Lung microvascular endothelial cell (primary cell): ENCODE data around the gene ACLY. TPM values are rescaled to one million over a fixed set of nuclear protein-coding genes. Genes with fewer than 3 reads are reported as not detected.
"Not testable (repeated sequence)": the region's sequence is repeated elsewhere in the genome, so short reads cannot be mapped to it uniquely, and the experiment has no call there.

Source experiments
- DNase-seq, 2 donors: peaks; one replicate each; pipeline versions ENCODE4 v3.0.0 to v3.0.0-alpha.2; 2010; ENCODE audit warnings: low read depth in 2 of 2
- total RNA-seq: library from RNA; depleted of rRNA; stranded (reverse); fragments of >200 nt; gene quantifications from 2 replicates; pipeline ENCODE4 v1.2.1, GENCODE V29; 2014

Gene ACLY
- total RNA-seq, 1 donor from 2014 or later = 203 TPM

DNA sequence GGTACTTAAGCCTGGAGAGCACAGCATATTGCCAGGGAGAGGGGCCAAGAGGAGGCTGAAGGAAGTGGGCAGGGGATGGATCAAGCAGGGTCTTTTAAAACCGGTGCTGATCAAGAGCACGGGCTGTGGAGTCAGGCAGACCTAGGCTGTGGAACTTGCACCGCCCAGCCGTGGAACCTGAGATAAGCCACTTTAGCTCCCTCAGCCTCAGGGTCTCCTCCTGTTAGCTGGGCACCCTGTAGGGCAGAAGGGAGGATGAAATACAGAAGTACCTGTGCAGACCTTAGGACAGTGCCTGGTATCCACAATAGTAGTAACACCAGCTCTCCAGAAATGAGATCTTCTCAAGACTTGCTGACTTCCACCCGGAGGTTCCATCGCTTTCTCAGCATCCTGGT is 20.9 kb upstream of the ACLY start:
- DNase-seq = no peak

DNA sequence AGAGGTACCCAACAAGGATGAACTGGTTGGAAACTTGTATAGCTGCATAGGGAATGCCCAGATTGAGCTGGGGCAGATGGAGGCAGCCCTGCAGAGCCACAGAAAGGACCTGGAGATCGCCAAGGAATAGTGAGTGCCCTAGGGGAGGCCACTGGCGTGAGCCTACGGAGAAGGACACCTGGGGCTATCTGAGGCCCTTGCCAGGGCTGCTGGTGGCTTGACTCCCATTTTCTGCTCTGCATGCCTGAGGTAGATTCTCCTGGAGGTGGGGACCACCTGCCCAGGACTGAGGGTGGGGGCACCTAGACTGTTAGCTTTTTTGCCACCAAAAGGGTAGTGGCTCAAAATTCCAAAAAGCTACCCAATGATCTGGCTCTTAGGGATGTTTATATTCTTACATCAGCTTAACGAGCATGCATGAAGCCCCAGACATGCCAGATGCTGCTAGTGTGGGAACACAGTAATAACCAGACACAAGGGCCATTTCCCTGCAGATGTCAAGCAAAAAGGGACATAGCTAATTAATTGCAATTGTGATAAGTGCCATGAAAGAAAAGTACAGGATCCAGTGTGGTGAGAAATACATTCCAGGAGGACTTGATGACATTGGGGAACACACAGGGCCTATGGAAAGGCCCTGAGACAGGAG is 20.4 kb upstream of the ACLY start:
- no peak for DNase-seq

DNA sequence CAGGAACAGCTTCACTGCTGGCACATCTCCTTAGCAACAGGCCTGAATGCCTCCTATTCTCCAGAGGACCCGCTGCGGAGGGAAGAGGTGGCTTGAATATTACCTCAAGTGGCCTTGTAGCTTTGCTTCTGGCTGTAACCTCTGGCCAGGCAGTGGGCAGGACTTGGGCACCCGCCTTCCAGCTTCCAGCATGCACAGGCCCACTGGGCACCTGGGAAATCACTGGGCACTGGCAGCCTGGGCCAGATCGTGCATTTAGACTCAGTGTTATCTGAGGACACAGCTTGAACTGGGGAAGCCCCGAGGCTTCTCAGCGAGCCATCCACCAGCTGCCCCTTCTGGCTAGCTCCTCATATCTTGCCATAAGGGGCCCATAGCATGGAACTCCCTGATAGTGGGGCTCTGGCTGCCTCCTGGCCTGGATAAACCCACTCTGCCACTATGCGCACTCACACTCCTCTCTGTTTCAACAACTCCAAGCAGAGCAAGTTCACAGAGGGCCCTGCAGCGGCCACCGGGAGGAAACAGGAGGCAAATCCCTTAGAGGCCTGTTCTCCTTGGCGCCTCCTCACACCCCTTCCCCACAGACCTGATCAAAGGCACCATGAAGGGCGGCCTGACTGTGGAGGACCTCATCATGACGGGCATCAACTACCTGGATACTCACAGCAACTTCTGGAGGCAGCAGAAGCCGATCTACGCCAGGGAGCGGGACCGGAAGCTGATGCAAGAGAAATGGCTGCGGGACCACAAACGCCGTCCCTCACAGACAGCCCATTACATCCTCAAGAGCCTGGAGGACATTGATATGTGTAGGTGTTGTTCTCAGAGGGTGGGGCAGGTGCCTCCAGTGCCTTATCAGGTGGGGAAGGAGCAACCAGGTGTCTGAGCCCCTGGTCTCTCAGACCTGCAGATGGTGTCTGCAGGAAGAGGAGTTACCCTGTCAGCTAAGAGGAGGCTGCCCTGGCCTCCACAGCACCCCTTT is 19.5 kb upstream of the ACLY start:
- no peak for DNase-seq

DNA sequence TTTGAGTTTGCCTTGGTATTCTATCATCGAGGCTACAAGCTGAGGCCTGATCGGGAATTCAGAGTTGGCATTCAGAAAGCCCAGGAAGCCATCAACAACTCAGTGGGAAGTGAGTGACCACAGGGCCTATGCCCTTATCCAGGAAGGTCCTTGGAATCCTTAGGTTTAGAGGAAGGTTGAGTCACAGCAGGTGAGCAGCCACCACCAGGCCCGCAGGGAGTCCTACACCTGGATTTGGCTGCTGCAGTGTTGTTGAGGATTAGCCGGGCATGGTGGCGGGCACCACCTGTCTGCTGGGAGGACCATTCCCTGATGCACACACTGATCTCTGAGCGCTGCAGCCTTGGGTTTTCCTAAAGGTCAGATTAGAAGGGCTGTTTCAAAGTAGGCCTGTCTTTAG is 16.9 kb upstream of the ACLY start:
- DNase-seq = no peak

DNA sequence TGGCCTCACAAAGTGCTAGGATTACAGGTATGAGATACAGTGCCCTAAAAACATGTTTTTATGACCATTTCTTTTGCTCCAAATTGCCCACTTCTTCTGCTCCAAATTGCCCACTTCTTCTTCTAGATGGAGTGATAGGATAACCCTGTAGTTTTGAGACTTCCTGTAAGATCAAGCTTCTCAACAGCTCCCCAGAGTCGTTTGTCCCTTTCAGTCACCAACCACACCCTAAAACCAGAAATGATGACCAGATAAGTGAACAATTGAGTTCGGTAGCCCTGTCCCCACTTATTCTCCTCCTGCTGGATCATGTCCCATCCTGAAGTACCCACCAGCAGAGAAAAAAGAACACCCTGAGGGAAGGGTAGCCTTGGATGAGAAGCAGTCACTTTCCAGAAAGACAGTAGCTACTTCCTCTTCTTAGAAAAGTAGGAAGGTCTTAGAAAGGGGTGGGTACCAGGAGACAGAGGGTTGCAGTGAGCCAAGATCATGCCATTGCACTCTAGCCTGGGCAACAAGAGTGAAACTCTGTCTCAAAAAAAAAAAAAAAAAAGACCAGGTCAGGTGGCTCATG is 14.2 kb upstream of the ACLY start:
- DNase-seq = no peak

DNA sequence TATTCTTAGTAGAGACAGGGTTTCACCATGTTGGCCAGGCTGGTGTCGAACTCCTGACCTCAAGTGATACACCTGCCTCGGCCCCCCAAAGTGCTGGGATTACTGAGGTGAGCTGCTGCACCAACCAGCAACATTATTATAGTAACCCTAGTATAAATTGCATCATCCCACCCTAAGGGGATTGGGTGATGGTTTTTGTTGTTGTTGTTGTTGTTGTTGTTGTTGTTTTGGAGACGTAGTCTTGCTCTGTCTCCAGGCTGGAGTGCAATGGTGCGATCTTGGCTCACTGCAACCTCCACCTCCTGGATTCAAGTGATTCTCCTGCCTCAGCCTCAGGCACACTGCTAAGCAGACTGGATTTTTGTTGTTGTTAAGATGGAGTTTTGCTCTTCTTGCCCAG is 13.0 kb upstream of the ACLY start:
- DNase-seq = not testable (repeated sequence)

DNA sequence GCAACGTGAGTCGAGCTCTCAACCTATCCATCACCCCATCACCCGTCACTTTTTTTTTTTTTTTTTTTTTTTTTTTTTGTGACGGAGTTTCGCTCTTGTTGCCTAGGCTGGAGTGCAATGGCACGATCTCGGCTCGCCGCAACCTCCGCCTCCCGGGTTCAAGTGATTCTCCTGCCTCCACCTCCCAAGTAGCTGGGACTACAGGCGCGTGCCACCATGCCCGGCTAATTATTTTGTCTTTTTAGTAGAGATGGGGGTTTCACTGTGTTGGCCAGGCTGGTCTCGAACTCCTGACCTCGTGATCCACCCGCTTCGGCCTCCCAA is 12.0 kb upstream of the ACLY start:
- DNase-seq = not testable (repeated sequence)

DNA sequence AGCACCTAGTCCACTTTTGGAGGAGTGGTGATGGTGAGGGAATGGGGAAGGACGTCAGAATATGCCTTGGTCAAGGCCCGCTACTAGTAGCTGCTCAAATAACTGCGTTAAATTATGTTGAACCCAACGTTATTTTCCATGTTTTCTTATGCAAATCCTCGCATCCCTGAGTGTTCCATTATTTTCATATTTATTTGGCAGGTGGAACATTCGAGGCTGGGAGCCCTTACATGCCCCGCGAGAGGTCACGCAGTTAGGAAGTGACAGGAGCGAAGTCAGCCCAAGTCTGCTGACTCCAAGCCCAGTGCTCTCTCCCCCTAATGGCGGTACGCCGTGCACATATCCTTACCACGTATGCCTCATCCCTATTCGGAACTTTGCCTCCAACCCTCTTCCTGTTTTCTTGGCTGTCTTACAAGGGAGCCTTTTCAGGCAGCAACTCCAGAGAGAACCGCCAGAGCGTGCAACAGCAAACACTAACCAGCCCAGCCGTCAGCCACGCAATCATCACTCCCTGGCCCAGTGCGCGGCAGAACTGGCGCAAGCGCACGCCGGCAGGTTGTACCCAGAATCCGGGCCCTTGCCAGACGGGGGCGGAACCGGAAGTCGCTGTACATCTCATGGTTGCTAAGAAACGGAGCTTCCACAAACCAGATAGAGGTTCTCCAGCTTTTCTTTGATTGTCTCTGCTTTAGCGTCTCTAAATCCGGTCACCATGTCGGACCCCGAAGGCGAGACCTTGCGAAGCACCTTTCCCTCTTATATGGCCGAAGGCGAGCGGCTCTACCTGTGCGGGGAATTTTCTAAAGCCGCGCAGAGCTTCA is 11.5 kb upstream of the ACLY start, which contains the start of gene ODAD4:
Gene ODAD4, plus strand, starts transcription at position 609 of the 824 bp plus-strand sequence. Its CDS starts 107 bp downstream, at position 716.
- DNase-seq = peak; percentile 95 to 98

DNA sequence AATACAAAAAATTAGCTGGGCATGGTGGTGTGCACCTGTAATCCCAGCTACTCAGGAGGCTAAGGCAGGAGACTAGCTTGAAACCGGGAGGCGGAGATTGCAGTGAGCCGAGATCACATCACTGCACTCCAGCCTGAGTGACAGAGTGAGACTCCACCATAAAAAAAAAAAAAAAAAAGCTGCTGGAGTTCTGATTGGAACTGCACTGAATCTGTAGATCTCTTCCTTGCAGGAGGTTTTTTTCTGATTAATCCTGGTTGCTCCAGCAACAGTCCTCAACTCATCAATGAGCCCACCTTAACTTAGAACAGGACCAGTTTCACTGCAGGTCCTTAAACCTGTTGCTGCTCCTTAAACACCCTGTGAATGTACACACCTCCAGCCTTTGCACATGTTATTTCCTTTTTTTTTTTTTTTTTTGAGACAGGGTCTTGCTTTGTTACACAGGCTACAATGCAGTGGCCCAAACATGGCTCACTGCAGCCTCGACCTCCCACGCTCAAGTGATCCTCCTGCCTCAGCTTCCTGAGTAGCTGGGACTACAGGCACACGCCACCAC is 10.0 kb upstream of the ACLY start:
- DNase-seq = no peak

DNA sequence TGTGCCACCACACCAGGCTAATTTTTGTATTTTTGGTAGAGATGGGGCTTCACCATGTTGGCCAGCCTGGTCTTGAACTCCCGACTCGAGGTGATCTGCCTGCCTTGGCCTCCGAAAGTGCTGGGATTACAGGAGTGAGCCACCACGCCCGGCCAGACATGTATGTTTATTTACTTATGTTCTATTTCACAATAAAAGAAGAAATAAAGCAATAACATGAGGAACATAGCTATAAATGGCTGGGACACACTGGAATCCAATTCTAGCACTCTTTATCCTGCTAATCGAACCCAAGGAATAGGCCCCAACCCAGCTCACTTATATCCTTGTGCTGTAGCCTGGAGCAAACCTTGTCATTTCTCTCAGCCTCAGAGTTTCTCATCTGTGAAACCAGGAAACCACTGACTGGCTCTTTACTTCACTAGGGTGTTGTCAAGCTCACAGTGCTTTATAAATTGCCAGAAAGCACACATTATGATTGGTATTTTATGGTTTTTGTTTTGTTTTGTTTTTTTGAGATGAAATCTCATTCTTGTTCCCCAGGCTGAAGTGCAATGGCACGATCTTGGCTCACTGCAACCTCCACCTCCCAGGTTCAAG is 7.3 kb upstream of the ACLY start:
- no peak for DNase-seq

DNA sequence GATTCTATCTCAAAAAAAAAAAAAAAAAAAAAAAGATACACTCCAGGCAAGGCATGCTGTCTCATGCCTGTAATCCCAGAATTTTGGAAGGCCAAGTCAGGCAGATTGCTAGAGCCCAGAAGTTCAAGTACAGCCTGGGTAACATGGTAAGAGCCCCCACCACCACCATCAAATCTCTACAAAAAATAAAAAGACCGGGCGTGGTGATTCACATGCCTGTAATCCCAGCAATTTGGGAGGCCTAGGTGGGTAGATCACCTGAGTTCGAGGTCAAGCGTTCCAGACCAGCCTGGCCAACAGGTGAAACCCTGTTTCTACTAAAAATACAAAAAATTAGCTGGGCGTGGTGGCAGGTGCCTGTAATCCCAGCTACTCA is 1.8 kb upstream of the ACLY start:
- no peak for DNase-seq

DNA sequence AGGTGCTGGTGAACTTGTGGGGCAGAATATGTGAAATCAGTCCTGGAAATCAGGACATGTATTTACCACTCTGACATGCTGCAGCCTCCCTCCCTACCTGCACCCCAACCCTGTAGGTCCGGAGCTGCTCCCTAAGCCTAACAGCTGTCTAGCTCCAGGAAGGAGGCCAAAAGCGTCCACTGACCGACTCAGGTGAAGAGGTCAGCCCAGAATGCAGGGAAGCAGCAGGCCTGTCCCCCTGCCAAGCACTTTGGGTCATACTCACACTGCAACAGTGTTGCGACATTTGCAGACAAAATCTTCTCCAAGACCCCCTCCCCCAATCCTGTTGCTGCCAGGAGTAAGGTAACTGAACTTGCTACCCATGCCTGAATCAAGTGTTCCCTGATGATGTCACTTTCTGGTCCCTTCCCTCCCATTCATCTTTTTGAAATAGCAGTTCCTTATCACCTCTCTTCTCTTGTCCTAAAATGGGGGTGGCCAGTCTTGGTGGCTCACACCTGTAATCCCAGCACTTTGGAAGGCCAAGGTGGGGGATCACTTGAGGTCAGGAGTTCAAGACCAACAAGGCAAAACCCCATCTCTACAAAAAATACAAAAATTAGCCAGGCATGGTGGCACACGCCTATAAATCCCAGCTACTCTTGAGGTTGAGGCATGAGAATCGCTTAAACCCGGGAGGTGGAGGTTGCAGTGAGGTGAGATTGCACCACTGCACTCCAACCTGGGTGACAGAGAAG is 1.3 kb upstream of the ACLY start:
- no peak for DNase-seq

DNA sequence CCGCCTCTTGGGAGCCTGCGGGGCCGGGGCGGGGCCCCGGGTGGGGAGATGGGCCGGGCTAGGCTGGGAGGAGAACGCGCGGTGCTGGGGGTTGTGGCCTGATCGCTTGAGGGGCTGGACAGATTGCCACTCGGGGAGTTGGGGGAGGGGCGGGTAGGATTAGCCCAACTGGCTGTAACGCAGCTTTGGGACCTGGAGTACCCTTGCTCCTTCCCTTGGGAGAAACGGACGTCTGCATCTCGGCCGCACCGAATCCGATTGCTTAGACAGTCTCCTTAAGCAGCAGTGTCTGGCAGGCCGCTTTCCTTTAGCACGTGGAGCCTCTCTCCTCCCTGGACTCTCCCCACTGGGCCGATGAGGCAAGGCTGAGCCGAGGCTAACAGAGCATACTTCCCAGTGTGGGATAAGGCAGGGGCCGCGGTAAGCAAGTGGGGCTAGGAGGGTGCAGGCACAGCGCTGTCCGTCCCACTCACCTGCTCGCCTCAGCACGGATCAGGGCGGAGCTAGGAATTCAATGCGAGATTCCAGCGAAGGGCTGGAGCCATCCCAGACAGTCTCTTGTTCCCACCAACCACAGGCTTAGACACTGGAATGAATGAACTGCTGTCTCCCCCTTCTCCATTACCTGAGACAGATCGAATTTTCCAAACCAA is 540 bp upstream of the ACLY start:
- DNase-seq = no peak

DNA sequence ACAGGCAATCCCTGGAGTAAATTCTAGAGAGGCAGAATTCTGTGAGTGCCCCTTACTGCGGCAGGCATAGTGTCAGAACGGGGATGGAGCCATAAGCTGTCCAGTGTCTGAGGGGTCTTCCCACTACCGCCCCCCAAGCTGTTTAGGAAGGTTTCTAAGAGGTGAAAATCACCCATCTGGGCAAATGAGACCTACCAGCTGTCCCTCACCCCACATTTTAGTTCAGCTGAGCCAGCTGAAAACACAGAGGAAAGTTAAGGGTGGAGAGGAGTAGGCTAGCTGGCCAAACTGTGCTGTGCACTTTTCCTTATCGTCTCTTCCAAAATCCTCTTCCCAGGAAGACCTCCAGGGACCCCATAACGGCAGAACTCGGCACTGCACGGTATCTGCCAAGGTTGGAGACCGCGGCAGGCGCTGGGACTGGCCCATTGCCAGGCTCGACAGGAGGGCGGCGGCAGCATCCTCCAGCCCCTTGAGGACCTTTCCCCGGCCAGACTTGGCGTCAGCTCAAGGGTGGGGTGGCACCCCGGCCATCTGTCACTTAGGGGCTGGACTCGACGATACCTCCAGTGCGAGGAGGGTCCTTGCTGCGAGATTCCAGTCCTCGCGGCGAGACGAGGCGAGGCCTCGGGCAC is 955 bp downstream of the ACLY start:
- peak; percentile 45 to 50 for DNase-seq

DNA sequence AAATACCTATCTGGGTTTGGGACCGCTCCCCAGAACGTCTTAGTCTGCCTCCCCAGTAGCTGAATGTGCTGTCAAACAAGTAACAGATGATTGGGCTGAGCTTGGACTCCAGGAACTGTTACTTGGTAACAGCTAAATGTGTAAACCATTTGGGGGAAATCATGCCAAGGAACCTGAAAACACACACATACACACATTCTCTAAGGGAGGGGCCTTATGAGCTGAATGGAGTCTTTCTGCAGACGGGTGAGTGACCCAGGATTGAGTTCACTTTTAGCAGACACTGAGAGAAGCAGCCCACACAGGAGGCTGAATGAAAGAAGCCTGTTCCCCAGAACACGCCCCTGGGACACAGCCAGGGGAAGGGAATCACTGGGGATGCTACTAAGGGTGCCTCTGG is 1.6 kb downstream of the ACLY start:
- peak; percentile 50 to 83 for DNase-seq

DNA sequence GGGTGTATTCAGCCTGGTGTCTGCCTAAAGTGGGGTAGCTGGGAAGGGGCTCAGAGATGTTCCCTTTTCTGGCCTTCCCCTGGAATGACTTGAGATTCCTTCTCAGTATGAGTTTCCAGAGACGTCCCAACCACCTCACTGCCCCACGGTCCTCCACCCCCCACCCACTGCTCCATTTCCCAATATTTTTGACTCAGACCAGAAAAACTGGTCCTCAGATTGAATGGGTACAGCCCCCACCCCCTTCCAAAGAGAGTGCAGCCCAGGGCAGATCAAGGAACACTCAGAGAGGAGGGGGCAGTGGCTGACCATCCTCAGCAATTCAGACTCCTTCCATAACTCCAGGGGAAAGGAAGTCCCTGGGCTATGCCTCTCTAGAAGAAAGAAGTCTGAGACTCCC is 3.2 kb downstream of the ACLY start:
- DNase-seq = no peak

DNA sequence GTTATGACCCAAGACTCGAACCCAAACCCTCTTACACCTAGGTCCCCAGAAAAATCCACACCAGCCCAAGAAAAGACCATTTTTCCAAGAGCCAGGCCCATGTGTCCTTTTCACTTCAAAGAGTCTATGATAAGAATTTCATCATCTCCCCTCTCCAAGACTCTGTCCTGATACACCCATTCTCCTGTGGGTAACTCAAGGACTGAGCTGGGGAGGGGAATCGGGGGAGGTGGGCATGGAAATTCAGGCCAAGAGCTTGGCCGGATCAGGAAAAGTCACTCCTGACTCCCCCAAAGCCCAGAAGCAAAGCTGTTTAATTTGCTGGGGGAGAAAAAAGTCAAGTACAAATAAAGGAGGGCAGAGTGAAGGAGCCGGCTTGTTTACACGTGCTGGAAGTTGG is 3.7 kb downstream of the ACLY start:
- no peak for DNase-seq

DNA sequence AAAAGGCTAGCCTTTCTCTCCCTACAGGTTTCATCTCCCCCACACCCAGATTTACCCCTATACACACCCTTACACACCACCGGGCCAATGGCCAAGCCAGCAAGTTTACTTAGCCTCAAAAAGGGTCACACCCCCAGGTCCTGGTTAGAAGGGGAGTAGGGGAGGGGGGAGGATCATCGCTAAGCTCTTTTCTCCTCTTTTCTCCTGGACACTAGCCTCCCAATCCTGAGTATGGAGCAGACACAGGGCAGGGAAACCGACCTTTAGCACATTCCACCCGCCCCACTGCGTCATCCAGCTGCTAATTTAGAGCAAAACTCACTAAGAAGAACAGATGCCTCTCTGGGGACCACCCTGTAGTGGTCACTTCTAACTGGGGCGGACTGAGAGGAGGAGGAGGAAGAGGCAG is 4.4 kb downstream of the ACLY start:
- no peak for DNase-seq

DNA sequence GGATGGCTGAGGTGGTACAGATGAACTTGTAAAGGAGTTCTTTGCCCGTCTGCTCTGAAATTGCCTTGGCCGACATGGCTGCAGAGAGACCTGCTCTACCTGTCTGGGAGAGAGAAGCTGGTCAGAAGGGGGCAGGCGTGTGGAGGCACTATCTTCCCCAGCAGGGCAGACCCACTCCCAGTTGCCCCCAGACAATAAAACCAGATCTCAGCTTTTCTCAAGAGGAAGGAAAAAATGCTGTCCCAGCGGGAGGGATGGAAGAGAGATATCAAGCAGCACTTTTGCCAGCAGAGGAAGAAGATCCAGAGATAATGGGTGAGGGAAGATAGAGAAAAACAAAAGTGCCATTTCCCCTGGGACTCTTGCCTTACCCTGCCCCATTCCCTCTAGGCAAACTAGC is 5.0 kb downstream of the ACLY start:
- no peak for DNase-seq
